ENCODE measurements around the gene CDH9. TPM values are rescaled to one million over a fixed set of nuclear protein-coding genes. Genes with fewer than 3 reads are reported as not detected.

Gene CDH9
- total RNA-seq, 1 donor from 2014 or later, result 0.68 TPM

- TF ChIP-seq CTCF (conservative IDR thresholded peaks at IDR 0.05), result no peak
- Mint-ChIP-seq H3K27ac (no peak overlapping the region), H3K9me3 (no peaks in the 10 kb centered on the region), H3K4me1 (ENCODE audit: unreplicated experiment) (no peaks in the 10 kb centered on the region), H3K36me3 (no peaks in the 10 kb centered on the region), H3K27me3 (no peaks in the 10 kb centered on the region), H3K4me3 (no peak overlapping the region)
- DNase-seq (ENCODE audit: extremely low spot score, unreplicated experiment), result no peak
These were observed 153.9 kb downstream of the CDH9 start for GRCh38 chr5:26884481-26884880.

GRCh38 chr5:26883375-26883774 is 155.0 kb downstream of the CDH9 start:
- H3K36me3 Mint-ChIP-seq, result no peaks in the 10 kb centered on the region
- H3K9me3 Mint-ChIP-seq, result no peaks in the 10 kb centered on the region
- no peaks in the 10 kb centered on the region for H3K4me1 Mint-ChIP-seq (ENCODE audit: unreplicated experiment)
- H3K27ac Mint-ChIP-seq, result no peak overlapping the region
- no peak for DNase-seq (ENCODE audit: extremely low spot score, unreplicated experiment)
- no peak overlapping the region for H3K4me3 Mint-ChIP-seq
- no peaks in the 10 kb centered on the region for H3K27me3 Mint-ChIP-seq
- no peak for TF ChIP-seq CTCF (conservative IDR thresholded peaks at IDR 0.05)

- Mint-ChIP-seq H3K36me3 (no peaks in the 10 kb centered on the region), H3K4me3 (no peak overlapping the region), H3K9me3 (no peaks in the 10 kb centered on the region), H3K4me1 (ENCODE audit: unreplicated experiment) (no peaks in the 10 kb centered on the region), H3K27ac (no peak overlapping the region), H3K27me3 (no peaks in the 10 kb centered on the region)
- TF ChIP-seq CTCF (conservative IDR thresholded peaks at IDR 0.05), result no peak
- no peak for DNase-seq (ENCODE audit: extremely low spot score, unreplicated experiment)
These were observed 156.5 kb downstream of the CDH9 start for GRCh38 chr5:26881901-26882300.

GRCh38 chr5:26877154-26877553 is 161.2 kb downstream of the CDH9 start:
- Mint-ChIP-seq H3K4me1 (ENCODE audit: unreplicated experiment) (no peaks in the 10 kb centered on the region), H3K4me3 (no peak overlapping the region), H3K36me3 (no peaks in the 10 kb centered on the region), H3K27me3 (no peaks in the 10 kb centered on the region), H3K9me3 (no peaks in the 10 kb centered on the region), H3K27ac (no peak overlapping the region)
- DNase-seq (ENCODE audit: extremely low spot score, unreplicated experiment), result no peak
- TF ChIP-seq CTCF (conservative IDR thresholded peaks at IDR 0.05), result no peak

GRCh38 chr5:26872337-26872736 is 166.0 kb downstream of the CDH9 start:
- DNase-seq (ENCODE audit: extremely low spot score, unreplicated experiment), result no peak
- Mint-ChIP-seq H3K36me3 (no peaks in the 10 kb centered on the region), H3K4me3 (no peak overlapping the region), H3K27me3 (no peaks in the 10 kb centered on the region), H3K27ac (no peak overlapping the region), H3K9me3 (no peaks in the 10 kb centered on the region), H3K4me1 (ENCODE audit: unreplicated experiment) (no peaks in the 10 kb centered on the region)
- no peak for TF ChIP-seq CTCF (conservative IDR thresholded peaks at IDR 0.05)

GRCh38 chr5:26869781-26870180 is 168.6 kb downstream of the CDH9 start:
- no peak overlapping the region for H3K4me3 Mint-ChIP-seq
- no peaks in the 10 kb centered on the region for H3K36me3 Mint-ChIP-seq
- no peak overlapping the region for H3K27ac Mint-ChIP-seq
- H3K9me3 Mint-ChIP-seq, result no peaks in the 10 kb centered on the region
- no peak for DNase-seq (ENCODE audit: extremely low spot score, unreplicated experiment)
- no peak for TF ChIP-seq CTCF (conservative IDR thresholded peaks at IDR 0.05)
- H3K27me3 Mint-ChIP-seq, result no peaks in the 10 kb centered on the region
- H3K4me1 Mint-ChIP-seq (ENCODE audit: unreplicated experiment), result no peaks in the 10 kb centered on the region
